HepG2 (cell line): ENCODE data around the gene TCAP. TPM values are rescaled to one million over a fixed set of nuclear protein-coding genes. Genes with fewer than 3 reads are reported as not detected.

Experiments
- BCL6 ChIP-seq: IDR thresholded peaks from 2 replicates; pipeline ENCODE4 v1.6.1; 2016; ENCODE audit warnings: missing genetic modification reagents, missing compliant biosample characterization
- ELF1 ChIP-seq: sonication (generic); formaldehyde crosslinking; IDR thresholded peaks from 2 replicates; pipeline ENCODE4 v1.4.0; 2020; ENCODE audit warnings: missing genetic modification reagents
- IRF2 ChIP-seq: IDR thresholded peaks from 2 replicates; pipeline ENCODE4 v1.6.1; 2018; ENCODE audit warnings: missing genetic modification reagents, missing compliant biosample characterization
- SMAD3 ChIP-seq: sonication (generic); formaldehyde crosslinking; IDR thresholded peaks from 2 replicates; pipeline ENCODE4 v1.4.0; 2020; ENCODE audit warnings: missing genetic modification reagents
- TRIM22 ChIP-seq: fragments of 450-650 bp; IDR thresholded peaks from 2 replicates; pipeline ENCODE4 v1.6.1; 2017
- UBTF ChIP-seq: sonication (generic); formaldehyde crosslinking; IDR thresholded peaks from 2 replicates; pipeline ENCODE4 v1.4.0; 2020; ENCODE audit warnings: mild to moderate bottlenecking, missing genetic modification reagents
- ZBTB43 ChIP-seq: sonication (generic); formaldehyde crosslinking; conservative IDR thresholded peaks from 2 replicates; pipeline ENCODE4 v1.4.0; 2020; ENCODE audit warnings: missing genetic modification reagents
- ZFX ChIP-seq: sonication (generic); formaldehyde crosslinking; IDR thresholded peaks from 2 replicates; pipeline ENCODE4 v1.4.0; 2020; ENCODE audit warnings: mild to moderate bottlenecking, low read depth, missing genetic modification reagents, moderate library complexity
- ZNF501 ChIP-seq: sonication (generic); formaldehyde crosslinking; IDR thresholded peaks from 2 replicates; pipeline ENCODE4 v1.5.1; 2020; ENCODE audit warnings: mild to moderate bottlenecking, moderate library complexity, missing genetic modification reagents
- ZNF709 ChIP-seq: sonication (generic); formaldehyde crosslinking; IDR thresholded peaks from 2 replicates; pipeline ENCODE4 v1.5.0; 2020; ENCODE audit warnings: mild to moderate bottlenecking, missing genetic modification reagents
- ZNF724P ChIP-seq: sonication (generic); formaldehyde crosslinking; IDR thresholded peaks from 2 replicates; pipeline ENCODE4 v1.8.0; 2022; ENCODE audit warnings: missing genetic modification reagents, borderline replicate concordance
- ZSCAN9 ChIP-seq: IDR thresholded peaks from 2 replicates; pipeline ENCODE4 v1.6.1; 2016; ENCODE audit warnings: borderline replicate concordance
- polyA plus RNA-seq, 8 experiments: library from polyadenylated mRNA; depleted of rRNA in 3 of 8; stranded (reverse) in 7 of 8; unstranded in 1 of 8; fragments of >200 nt; fragmentation: Illumina TruSeq in 4 of 8; extraction: Trizol in 4 of 8; gene quantifications; 2 replicates each; pipeline versions ENCODE4 v1.2.1 to v1.2.3, GENCODE V29; 2011 to 2016; ENCODE audit warnings: low read depth in 4 of 8, missing spikeins in 1 of 8, mixed read lengths in 1 of 8; ENCODE audit not compliant: insufficient read depth in 1 of 8
- total RNA-seq, 5 experiments: library from RNA; depleted of rRNA; stranded (reverse); fragments of >200 nt; fragmentation: Illumina TruSeq; extraction: Trizol; gene quantifications; 2 replicates each; pipeline ENCODE4 v1.2.3, GENCODE V29; 2016; ENCODE audit warnings: low read depth in 1 of 5
- TF ChIP-seq, protein P1 (sequence below): sonication (generic); formaldehyde crosslinking; IDR thresholded peaks from 2 replicates; pipeline ENCODE4 v1.4.0; 2020; ENCODE audit warnings: low read depth, missing genetic modification reagents
- TF ChIP-seq, protein P2 (sequence below): sonication (generic); formaldehyde crosslinking; IDR thresholded peaks from 2 replicates; pipeline ENCODE4 v1.4.0; 2020; ENCODE audit warnings: missing genetic modification reagents, mild to moderate bottlenecking, borderline replicate concordance
- TF ChIP-seq, protein P3 (sequence below): IDR thresholded peaks from 2 replicates; pipeline ENCODE4 v1.6.1; 2016

Gene TCAP
- total and polyA plus RNA-seq, 2 of the 13 experiments (the other 11 are each of a cell fraction or from before 2014, with no cell fraction given): 0.24 to 0.65 TPM

GRCh38 chr17:39674702-39675389 is 9.7 kb downstream of the TCAP start (continued):
- TF ChIP-seq, protein P1, sequence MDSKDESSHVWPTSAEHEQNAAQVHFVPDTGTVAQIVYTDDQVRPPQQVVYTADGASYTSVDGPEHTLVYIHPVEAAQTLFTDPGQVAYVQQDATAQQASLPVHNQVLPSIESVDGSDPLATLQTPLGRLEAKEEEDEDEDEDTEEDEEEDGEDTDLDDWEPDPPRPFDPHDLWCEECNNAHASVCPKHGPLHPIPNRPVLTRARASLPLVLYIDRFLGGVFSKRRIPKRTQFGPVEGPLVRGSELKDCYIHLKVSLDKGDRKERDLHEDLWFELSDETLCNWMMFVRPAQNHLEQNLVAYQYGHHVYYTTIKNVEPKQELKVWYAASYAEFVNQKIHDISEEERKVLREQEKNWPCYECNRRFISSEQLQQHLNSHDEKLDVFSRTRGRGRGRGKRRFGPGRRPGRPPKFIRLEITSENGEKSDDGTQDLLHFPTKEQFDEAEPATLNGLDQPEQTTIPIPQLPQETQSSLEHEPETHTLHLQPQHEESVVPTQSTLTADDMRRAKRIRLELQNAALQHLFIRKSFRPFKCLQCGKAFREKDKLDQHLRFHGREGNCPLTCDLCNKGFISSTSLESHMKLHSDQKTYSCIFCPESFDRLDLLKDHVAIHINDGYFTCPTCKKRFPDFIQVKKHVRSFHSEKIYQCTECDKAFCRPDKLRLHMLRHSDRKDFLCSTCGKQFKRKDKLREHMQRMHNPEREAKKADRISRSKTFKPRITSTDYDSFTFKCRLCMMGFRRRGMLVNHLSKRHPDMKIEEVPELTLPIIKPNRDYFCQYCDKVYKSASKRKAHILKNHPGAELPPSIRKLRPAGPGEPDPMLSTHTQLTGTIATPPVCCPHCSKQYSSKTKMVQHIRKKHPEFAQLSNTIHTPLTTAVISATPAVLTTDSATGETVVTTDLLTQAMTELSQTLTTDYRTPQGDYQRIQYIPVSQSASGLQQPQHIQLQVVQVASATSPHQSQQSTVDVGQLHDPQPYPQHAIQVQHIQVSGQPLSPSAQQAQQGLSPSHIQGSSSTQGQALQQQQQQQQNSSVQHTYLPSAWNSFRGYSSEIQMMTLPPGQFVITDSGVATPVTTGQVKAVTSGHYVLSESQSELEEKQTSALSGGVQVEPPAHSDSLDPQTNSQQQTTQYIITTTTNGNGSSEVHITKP (CRISPR knock-in tag): peak; percentile 88
- no peak for TF ChIP-seq ZNF709 (CRISPR knock-in tag)
- TF ChIP-seq, protein P2, sequence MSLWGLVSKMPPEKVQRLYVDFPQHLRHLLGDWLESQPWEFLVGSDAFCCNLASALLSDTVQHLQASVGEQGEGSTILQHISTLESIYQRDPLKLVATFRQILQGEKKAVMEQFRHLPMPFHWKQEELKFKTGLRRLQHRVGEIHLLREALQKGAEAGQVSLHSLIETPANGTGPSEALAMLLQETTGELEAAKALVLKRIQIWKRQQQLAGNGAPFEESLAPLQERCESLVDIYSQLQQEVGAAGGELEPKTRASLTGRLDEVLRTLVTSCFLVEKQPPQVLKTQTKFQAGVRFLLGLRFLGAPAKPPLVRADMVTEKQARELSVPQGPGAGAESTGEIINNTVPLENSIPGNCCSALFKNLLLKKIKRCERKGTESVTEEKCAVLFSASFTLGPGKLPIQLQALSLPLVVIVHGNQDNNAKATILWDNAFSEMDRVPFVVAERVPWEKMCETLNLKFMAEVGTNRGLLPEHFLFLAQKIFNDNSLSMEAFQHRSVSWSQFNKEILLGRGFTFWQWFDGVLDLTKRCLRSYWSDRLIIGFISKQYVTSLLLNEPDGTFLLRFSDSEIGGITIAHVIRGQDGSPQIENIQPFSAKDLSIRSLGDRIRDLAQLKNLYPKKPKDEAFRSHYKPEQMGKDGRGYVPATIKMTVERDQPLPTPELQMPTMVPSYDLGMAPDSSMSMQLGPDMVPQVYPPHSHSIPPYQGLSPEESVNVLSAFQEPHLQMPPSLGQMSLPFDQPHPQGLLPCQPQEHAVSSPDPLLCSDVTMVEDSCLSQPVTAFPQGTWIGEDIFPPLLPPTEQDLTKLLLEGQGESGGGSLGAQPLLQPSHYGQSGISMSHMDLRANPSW (CRISPR knock-in tag): 0 out of 2 replicates have a peak, but pooled peaks have one; percentile 37
- peak; percentile 66 for TF ChIP-seq UBTF
- 0 out of 2 replicates have a peak, but pooled peaks have one; percentile 4 for TF ChIP-seq BCL6 (CRISPR knock-in tag)
- no peak for TF ChIP-seq ZNF501 (CRISPR knock-in tag)
- no peak for TF ChIP-seq SMAD3 (CRISPR knock-in tag)
- TF ChIP-seq IRF2 (CRISPR knock-in tag): peak; percentile 44; the same call in 1 of the 2 replicates
- peak; percentile 89 for TF ChIP-seq ZFX (CRISPR knock-in tag)
- TF ChIP-seq ZNF724P: no peak
- TF ChIP-seq TRIM22: no peak
- no peak for TF ChIP-seq ZBTB43 (CRISPR knock-in tag)
- peak; percentile 84 for TF ChIP-seq ELF1 (CRISPR knock-in tag)
- TF ChIP-seq, protein P3, sequence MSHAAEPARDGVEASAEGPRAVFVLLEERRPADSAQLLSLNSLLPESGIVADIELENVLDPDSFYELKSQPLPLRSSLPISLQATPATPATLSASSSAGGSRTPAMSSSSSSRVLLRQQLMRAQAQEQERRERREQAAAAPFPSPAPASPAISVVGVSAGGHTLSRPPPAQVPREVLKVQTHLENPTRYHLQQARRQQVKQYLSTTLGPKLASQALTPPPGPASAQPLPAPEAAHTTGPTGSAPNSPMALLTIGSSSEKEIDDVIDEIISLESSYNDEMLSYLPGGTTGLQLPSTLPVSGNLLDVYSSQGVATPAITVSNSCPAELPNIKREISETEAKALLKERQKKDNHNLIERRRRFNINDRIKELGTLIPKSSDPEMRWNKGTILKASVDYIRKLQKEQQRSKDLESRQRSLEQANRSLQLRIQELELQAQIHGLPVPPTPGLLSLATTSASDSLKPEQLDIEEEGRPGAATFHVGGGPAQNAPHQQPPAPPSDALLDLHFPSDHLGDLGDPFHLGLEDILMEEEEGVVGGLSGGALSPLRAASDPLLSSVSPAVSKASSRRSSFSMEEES (CRISPR knock-in tag): peak; percentile 28; the same call in 1 of the 2 replicates
- TF ChIP-seq ZSCAN9 (CRISPR knock-in tag): no peak
